SK-N-MC (cell line): ENCODE results near the gene RAB13.

ENCODE experiments used
- EZH2 ChIP-seq: fragments of 200-600 bp; sonication (generic); IDR thresholded peaks from one replicate; pipeline ENCODE4 v1.6.1; 2017; ENCODE audit warnings: antibody characterized with exemption
- POLR2AphosphoS5 ChIP-seq: IDR thresholded peaks from 2 replicates; pipeline ENCODE4 v1.6.1; 2012; ENCODE audit warnings: mild to moderate bottlenecking, low read depth, low read length, borderline replicate concordance

GRCh38 chr1:153984123-153984894 is 1.8 kb downstream of the RAB13 start:
- TF ChIP-seq POLR2AphosphoS5 (no peak), EZH2 (no peak)
